Prostate gland (tissue), 2 donors: Measurements from ENCODE around the gene WWOX.

Experiments used
- CTCF ChIP-seq, 4 experiments: fragments of 200-600 bp in 2 of 4; fragments of 450-650 bp in 2 of 4; sonication (generic) in 2 of 4; IDR thresholded peaks; 1 replicate in 3 of 4; 2 replicates in 1 of 4; pipeline ENCODE4 v1.5.1; 2016 to 2019; ENCODE audit warnings: antibody characterized with exemption in 4 of 4, mild to moderate bottlenecking in 2 of 4, moderate library complexity in 2 of 4
- POLR2A ChIP-seq: fragments of 450-650 bp; IDR thresholded peaks from one replicate; pipeline ENCODE4 v1.6.1; 2016; ENCODE audit warnings: antibody characterized with exemption, mild to moderate bottlenecking
- POLR2AphosphoS5 ChIP-seq: sonication (generic); formaldehyde crosslinking; IDR thresholded peaks from one replicate; pipeline ENCODE4 v1.6.1; 2017; ENCODE audit warnings: antibody characterized with exemption

GRCh38 chr16:78703936-78704335, 604.5 kb downstream of the WWOX start:
- TF ChIP-seq CTCF (IDR thresholded peaks at IDR 0.05) (no peak), POLR2AphosphoS5 (no peak), POLR2A (no peak)
